Measurements from ENCODE around the gene TGFBRAP1. TPM values are rescaled to one million over a fixed set of nuclear protein-coding genes. Genes with fewer than 3 reads are reported as not detected.

The TGFBRAP1 gene
- total RNA-seq, 1 experiment from 2014 or later = 26.5 TPM

- Histone ChIP-seq H3F3A (ENCODE audit: low read length, unreplicated experiment) (no peaks in the 10 kb centered on the region), H2AFZ (ENCODE audit: low read length) (0 out of 2 replicates have a peak overlapping the region, but pooled peaks have one; percentile 43), H3K4me3 (ENCODE audit: low read length) (no peak overlapping the region), H4K20me1 (ENCODE audit: low read length) (no peaks in the 10 kb centered on the region), H3K27me3 (ENCODE audit: low read length) (no peaks in the 10 kb centered on the region; the same call in 1 of the 2 replicates), H3K79me2 (ENCODE audit: low read length) (no peaks in the 10 kb centered on the region), H3K27ac (ENCODE audit: low read length) (no peak overlapping the region), H3K9me2 (replicated peaks; ENCODE audit: low read length) (no peaks in the 10 kb centered on the region), H3K9me3 (ENCODE audit: low read length) (no peaks in the 10 kb centered on the region), H3K36me3 (ENCODE audit: low read depth, low read length) (no peaks in the 10 kb centered on the region), H3K4me1 (ENCODE audit: insufficient read depth, low read length) (no peaks in the 10 kb centered on the region), H3K4me2 (ENCODE audit: low read length) (no peak overlapping the region), H3K9ac (ENCODE audit: low read length) (no peak overlapping the region)
- intact Hi-C loops (cut with micrococcal nuclease) = no loop called here
- ChIA-PET CTCF (no interaction called here), POLR2A (ENCODE audit: unreplicated experiment) (no interaction called here)
- ATAC-seq (no peak), DNase-seq (no peak)
- TF ChIP-seq, protein P1, sequence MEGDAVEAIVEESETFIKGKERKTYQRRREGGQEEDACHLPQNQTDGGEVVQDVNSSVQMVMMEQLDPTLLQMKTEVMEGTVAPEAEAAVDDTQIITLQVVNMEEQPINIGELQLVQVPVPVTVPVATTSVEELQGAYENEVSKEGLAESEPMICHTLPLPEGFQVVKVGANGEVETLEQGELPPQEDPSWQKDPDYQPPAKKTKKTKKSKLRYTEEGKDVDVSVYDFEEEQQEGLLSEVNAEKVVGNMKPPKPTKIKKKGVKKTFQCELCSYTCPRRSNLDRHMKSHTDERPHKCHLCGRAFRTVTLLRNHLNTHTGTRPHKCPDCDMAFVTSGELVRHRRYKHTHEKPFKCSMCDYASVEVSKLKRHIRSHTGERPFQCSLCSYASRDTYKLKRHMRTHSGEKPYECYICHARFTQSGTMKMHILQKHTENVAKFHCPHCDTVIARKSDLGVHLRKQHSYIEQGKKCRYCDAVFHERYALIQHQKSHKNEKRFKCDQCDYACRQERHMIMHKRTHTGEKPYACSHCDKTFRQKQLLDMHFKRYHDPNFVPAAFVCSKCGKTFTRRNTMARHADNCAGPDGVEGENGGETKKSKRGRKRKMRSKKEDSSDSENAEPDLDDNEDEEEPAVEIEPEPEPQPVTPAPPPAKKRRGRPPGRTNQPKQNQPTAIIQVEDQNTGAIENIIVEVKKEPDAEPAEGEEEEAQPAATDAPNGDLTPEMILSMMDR (conservative IDR thresholded peaks at IDR 0.05; ENCODE audit: low read depth, low read length) = no peak
- no peak for TF ChIP-seq EZH2 (IDR thresholded peaks at IDR 0.05; ENCODE audit: low read length, unreplicated experiment)
- no peak for TF ChIP-seq EZH2phosphoT487 (IDR thresholded peaks at IDR 0.05; ENCODE audit: borderline replicate concordance, low read length)
- no TSS peak for BruUV-seq (replicated peaks)
Observed at GRCh38 chr2:105237045-105237765, 92.3 kb downstream of the TGFBRAP1 start.

DNA sequence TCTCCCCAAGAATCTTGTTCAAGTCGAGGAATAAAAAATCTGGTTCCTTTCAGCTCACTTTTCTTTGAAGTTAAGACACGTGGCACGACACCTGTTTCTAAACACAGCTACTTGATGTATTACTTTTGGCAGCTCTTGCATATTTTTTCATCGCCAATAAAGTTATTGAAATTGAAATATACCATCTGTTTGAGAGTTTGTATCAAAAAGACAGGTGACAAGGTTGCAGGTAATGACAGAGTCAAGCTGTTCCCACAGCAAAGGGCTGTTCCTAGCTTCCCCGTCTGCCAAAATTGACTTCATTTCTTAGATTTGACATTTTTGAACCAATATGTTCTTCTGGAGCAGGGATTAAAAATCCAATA lies 93.5 kb downstream of the TGFBRAP1 start:
- intact Hi-C loops (cut with micrococcal nuclease) = no loop called here
- H3K4me2 ChIP-seq (ENCODE audit: low read length) = peak overlapping the region; percentile 57
- H4K20me1 ChIP-seq (ENCODE audit: low read length) = no peaks in the 10 kb centered on the region
- no peak overlapping the region for H3K9ac ChIP-seq (ENCODE audit: low read length)
- H3K9me3 ChIP-seq (ENCODE audit: low read length) = no peaks in the 10 kb centered on the region
- H3K27me3 ChIP-seq (ENCODE audit: low read length) = no peaks in the 10 kb centered on the region; the same call in 1 of the 2 replicates
- no peaks in the 10 kb centered on the region for H3F3A ChIP-seq (ENCODE audit: low read length, unreplicated experiment)
- DNase-seq (no peak), ATAC-seq (no peak)
- no peaks in the 10 kb centered on the region for H3K79me2 ChIP-seq (ENCODE audit: low read length)
- H3K4me3 ChIP-seq (ENCODE audit: low read length) = no peak overlapping the region
- TF ChIP-seq EZH2 (IDR thresholded peaks at IDR 0.05; ENCODE audit: low read length, unreplicated experiment) (no peak), EZH2phosphoT487 (IDR thresholded peaks at IDR 0.05; ENCODE audit: borderline replicate concordance, low read length) (no peak)
- TF ChIP-seq, protein P1 (conservative IDR thresholded peaks at IDR 0.05; ENCODE audit: low read depth, low read length) = no peak
- BruUV-seq (replicated peaks) = no TSS peak
- ChIA-PET POLR2A (ENCODE audit: unreplicated experiment) (no interaction called here), CTCF (interaction anchor here (0.8 kb wide), 1 partner anchor 26 kb away, joined by 4 read pairs; no protein-coding TSS in a partner anchor)
- H3K4me1 ChIP-seq (ENCODE audit: insufficient read depth, low read length) = no peaks in the 10 kb centered on the region
- H3K36me3 ChIP-seq (ENCODE audit: low read depth, low read length) = no peaks in the 10 kb centered on the region
- H3K9me2 ChIP-seq (replicated peaks; ENCODE audit: low read length) = no peaks in the 10 kb centered on the region
- H3K27ac ChIP-seq (ENCODE audit: low read length) = no peak overlapping the region
- peak overlapping the region; percentile 69 for H2AFZ ChIP-seq (ENCODE audit: low read length)

Measured in PC-3 (cell line).